KBM-7 (cell line): Measurements from ENCODE around the gene LRP5.

Experiments used
- DNase-seq: peaks from one replicate; pipeline ENCODE4 v3.0.0-alpha.2; 2015
- in situ Hi-C: fragments of 300-500 bp; cut with MboI; formaldehyde crosslinking; loops from 2 replicates; pipeline ENCODE4 v1.14.3; 2020; ENCODE audit warnings: low sequenced_read_pairs, low pct_unique_long_range_greater_than_20kb, mixed read lengths

Gene LRP5

DNA sequence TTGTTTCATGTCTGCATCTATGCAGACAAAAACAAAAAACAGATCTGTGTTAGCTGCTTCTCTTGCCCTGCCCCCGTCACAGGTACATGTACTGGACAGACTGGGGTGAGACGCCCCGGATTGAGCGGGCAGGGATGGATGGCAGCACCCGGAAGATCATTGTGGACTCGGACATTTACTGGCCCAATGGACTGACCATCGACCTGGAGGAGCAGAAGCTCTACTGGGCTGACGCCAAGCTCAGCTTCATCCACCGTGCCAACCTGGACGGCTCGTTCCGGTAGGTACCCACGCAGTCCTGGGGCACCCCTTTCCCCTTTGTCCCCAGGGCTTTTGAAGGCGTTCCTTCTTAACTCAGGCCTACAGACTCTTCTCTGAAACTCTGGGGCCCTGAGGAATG lies 45.2 kb downstream of the LRP5 start:
- in situ Hi-C loops = no loop called here
- DNase-seq = no peak

DNA sequence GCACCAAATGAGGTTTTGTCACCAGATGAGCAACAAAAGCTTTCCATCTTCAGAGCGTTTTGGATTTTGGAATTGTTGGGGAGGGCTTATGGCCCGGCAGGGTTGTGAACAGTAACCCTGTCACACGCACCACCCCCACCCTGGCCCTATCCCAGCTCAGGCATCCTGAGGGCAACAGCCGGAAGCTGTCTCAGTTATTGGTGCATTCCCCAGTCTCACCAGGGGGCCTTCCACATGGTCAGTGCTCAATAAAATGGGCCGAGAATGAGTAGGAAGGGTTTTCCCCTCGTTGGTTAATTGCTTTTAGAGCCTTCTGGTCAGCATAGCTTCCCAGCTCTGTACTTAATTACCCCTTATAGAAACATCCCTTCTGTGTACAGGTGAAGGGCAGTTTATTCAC lies 46.0 kb downstream of the LRP5 start:
- no peak for DNase-seq
- in situ Hi-C loops = no loop called here

- in situ Hi-C loops = no loop called here
- no peak for DNase-seq
Observed at GRCh38 chr11:68361702-68362101, 49.3 kb downstream of the LRP5 start.

DNA sequence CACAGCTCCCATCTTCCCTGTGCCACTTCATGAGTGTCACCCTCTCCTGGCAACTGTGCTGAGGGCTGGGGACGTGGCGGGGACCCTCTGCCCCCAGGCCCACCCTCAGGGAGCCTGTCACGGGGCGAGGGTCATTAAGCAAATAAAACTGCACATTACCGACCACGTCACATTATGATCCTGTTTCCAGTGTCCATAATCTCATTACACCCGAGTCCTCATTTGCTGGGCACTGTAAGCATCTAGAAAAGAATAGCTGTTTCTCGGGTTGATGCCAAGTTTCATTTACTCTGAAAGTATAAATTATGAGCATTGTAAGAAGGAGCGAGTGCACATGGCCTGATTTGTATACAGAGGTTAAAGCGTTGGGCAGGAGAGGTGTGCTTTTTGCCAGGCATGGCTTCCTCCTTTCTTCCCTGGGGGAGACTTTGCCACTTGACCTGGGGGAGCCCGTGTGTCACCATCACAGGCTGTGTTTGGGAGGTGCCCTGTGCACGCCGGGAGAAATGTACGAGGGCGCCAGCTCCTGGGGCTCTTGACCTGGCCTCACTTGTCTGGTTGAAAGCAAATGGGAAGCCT lies 50.5 kb downstream of the LRP5 start:
- no peak for DNase-seq
- in situ Hi-C loops = no loop called here

DNA sequence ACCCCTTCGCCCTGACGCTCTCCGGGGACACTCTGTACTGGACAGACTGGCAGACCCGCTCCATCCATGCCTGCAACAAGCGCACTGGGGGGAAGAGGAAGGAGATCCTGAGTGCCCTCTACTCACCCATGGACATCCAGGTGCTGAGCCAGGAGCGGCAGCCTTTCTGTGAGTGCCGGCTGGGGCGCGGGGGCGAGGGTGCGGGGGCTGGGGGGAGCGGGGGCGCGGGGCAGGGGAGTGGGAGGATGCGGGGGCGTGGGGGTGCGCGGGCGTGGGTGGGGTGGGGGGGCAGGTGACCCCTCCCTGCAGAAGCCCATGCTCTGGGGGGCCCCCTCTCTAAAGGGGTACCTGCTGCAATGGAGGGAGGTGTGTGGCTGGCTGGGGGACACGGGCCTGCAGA lies 51.4 kb downstream of the LRP5 start:
- in situ Hi-C loops = no loop called here
- DNase-seq = no peak

- in situ Hi-C loops = no loop called here
- DNase-seq = no peak
Observed at GRCh38 chr11:68364581-68364980, 52.2 kb downstream of the LRP5 start.

- in situ Hi-C loops = no loop called here
Observed at GRCh38 chr11:68365943-68366435, 53.6 kb downstream of the LRP5 start.

DNA sequence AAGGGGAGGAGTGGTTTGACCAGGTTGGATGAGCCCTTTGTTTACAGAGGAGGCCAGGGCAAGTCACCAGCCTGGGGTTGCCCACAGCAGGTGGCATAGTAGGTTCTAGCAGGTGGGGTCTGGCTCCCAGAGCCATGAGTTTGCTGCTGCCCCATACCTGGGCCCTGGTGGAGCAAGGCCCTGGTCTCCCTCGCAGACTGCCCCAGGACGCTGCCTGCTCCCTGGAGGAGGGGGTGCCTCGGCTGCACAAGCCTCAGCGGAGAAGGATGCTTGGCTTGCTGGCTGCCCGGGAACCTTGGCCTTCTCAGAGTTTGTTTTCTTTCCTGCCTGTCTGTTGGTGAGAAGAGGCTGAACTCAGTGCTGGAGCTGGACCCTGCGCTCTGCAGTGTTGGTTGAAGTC lies 54.9 kb downstream of the LRP5 start:
- DNase-seq = no peak
- in situ Hi-C loops = no loop called here

More at GRCh38 chr11:68365943-68366435, 53.6 kb downstream of the LRP5 start:
- DNase-seq = no peak

DNA sequence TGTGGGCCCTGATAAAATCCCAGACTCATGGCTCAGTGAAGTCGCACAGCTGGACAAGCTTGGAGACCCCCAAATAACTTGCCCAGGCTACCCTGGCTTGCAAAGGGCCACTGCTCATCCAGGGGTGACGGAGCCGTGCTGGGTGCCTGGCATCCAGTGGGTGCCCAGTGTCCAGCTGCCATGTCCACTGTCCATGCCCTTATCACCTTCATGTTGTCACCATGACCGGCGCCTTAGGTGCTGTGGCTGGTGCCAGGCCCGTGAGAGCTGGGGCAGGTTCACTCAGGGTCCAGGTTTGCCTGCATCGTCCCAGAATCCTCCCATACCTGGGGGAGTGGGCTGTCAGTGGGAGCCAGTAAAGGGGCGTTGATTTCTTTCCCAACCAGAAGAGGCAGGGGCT lies 57.4 kb downstream of the LRP5 start:
- in situ Hi-C loops = no loop called here
- DNase-seq = no peak

DNA sequence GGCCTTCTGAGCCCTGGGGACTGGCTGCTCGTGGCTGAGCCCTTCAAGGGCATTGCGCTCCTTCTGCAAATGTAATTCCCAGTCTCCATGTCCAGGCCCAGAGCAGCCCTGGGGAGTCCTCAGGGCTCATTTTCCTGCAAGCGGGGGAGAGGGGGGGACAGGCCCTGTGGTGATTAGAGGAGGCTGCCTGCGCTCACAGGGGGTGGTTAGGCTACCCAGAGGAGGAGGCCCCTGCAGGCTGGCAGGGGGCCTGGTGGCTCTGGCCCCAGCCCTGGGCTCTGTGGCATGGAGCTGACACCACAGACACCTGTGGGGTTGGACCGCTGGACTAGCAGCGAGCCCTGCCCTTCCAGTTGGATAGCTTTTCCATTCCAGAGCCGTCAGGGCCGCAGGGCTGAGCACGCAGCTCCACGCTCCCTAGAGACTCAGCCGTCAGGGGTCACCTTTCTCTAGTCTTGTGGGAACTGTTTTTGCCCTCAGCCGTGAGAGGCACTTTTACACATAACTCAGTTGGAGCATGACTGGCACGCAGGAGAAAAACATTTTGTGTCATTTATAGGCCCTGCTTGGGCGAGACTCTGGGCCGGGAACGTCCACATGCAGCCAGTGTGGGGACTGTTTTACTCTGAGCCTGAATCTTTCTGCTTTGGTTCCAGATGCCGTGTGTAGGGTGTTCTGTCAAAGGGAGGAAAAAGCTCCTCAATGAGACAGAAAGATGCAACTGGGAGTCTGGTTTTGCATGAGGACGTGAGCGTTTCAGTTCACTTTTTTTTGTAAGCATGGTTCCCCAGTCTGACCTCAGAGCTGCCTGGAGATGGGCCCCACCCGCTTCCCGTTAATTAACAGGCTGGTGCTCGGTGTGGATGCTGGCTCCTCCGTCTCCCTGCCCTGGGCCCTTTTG lies 58.1 kb downstream of the LRP5 start:
- in situ Hi-C loops = no loop called here
- DNase-seq = peak; percentile 65

DNA sequence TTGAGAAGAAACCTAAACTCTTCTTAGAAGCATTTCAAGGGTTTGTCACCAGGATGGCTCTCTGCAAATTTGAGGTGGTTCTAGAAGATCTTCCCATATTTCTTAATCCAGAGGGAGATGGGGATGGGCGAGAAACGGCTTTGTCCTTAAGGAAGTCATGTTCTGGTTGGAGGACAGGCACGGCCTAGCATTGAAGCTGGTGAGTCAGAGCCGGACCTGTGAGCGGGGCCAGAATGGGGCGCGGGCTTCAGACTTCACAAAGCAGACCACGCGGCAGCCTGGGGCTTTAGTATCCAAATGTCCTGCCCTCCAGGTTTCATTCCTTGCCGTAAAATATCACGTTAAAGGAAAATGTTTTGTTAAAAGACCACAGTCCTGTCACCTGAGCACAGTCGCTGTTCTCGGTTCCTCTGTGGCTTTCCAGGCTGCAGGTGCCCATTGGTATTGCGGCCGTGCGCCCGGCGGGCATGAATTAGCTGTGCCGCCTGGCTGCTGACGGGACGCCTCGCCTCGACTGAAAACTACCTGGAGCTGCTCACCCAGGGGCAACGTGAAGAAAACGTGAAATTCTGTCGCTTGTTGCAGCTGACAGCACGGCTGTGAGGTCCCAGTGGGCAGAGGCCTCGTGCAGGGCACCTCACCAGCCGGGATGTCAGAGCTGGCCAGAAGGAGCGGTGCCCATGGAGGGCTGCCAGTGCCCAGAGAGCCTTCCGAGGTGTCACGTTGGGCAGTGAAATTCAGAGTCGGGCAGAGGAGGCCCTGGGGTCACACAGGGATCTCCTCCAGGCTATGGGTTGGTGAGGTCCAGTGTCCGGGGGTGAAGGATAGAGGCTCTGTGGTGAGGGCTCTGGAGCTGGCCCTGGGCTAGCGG lies 59.0 kb downstream of the LRP5 start:
- in situ Hi-C loops = no loop called here
- DNase-seq = no peak

DNA sequence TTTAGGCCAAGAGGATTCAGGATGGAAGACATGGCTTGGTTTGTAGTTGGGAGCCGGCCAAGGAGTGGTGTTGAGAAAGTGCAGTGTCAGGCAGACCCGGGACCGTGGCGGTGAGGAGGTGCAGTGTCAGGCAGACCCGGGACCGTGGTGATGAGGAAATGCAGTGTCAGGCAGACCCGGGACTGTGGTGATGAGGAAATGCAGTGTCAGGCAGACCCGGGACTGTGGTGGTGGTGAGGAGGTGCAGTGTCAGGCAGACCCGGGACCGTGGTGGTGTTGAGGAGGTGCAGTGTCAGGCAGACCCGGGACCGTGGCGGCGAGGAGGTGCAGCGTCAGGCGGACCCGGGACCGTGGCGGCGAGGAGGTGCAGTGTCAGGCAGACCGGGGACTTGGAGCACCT lies 59.7 kb downstream of the LRP5 start:
- DNase-seq = no peak
- in situ Hi-C loops = no loop called here

DNA sequence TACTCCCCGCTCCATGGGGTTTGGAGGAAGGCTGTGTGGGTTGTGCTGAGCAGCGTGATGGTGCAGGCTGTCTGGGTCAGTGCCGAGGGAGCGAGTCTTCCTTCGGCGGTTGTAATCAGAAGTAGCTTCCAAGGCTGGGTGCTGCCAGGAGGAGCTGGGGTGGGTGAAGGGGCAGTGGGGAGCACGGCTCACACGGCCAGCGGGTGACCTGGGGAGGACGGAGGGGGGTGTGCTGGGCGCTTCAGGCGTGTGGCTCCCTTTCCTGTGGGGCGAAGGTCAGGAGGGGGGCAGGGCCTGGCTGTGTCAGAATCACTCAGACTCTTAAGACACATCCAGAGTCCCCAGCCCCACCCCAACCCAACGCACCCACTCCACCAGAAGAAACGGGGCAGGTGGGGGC lies 60.2 kb downstream of the LRP5 start:
- no peak for DNase-seq
- in situ Hi-C loops = no loop called here

DNA sequence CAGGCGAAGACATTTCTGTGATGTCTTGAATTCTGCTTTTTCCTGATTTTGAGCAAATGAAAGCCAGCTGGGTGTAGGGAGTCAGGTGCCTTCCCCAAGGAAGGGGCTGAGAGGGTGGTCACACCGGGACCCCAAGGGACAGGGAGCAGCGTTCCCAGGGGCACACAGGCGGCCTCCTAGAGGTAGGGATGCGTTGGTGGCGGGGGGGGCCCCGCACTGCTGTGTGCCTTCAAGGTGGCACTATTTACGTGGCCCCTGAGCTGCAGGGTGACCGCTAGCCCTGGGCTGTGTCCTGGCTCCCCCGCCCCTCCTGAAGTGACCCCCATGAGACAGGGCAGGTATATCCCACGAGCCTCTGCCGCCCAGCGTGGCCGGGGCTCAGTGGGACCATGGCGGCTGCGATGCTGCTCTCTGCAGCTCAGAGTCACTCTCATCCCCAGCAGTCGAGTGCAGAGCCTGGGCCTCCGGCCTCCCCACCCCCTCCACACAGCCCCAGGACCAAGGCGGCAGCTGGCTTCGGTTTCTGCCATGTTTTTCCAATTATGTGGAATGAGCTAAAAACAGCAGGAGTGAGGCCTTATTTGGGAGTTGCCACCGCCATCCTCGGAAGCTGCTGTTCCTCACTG lies 60.9 kb downstream of the LRP5 start:
- DNase-seq = no peak
- in situ Hi-C loops = no loop called here

- in situ Hi-C loops = no loop called here
- peak; percentile 16 for DNase-seq
Observed at GRCh38 chr11:68373815-68374501, 61.6 kb downstream of the LRP5 start.

DNA sequence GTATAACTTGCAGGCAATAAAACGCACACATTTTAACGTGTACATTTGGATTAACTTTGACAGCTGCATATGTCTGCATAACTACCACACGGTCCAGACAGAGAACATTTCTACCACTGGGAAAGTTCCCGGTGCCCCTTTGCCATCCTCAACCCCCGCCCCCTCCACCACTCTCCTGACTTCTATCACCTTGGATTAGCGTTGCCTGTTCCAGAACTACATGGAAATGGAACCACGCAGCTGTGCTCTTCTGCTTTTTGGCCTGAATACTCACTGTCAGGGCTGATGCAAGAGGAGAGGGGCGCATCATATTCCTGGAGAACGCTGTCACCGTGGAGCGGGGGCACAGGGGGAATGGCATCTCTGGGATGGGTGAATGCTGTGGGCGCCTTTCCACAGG lies 62.1 kb downstream of the LRP5 start:
- in situ Hi-C loops = no loop called here
- DNase-seq = no peak

DNA sequence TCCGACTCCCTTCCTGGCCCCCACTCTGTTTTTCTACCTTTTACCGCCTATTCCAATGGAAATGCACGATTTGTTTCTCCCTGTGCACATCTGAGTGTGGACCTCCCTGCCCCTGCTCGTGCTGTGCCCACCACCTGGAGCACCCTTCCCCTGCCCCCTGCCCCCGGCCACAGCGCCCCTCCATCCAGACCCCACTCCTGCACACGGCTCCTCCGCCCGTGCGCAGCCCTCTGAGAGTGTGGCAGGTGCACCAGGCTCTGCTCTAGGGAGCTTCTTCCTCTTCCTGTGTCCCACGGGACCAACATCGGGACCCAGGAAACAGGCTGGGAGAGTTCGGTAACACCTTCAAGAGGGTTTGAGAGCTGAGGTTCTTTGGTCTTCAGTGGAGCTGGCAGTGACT lies 62.9 kb downstream of the LRP5 start:
- DNase-seq = no peak
- in situ Hi-C loops = no loop called here

GRCh38 chr11:68375766-68376165 lies 63.4 kb downstream of the LRP5 start:
- DNase-seq = no peak
- in situ Hi-C loops = no loop called here

GRCh38 chr11:68377389-68377795 lies 65.0 kb downstream of the LRP5 start:
- DNase-seq = no peak

More at GRCh38 chr11:68377389-68377795, 65.0 kb downstream of the LRP5 start:
- in situ Hi-C loops = no loop called here
